GM12878 (cell line): ENCODE measurements around the gene KLB. TPM values are rescaled to one million over a fixed set of nuclear protein-coding genes. Genes with fewer than 3 reads are reported as not detected.
"Not testable (repeated sequence)": the region's sequence is repeated elsewhere in the genome, so short reads cannot be mapped to it uniquely, and the experiment has no call there.

ENCODE experiments used
- ATAC-seq: fragments of 200-7000 bp; cut with Tn5 transposase; 3 replicates; pipeline ENCODE4 v1.9.1; 2020; ENCODE audit warnings: mild to moderate bottlenecking, moderate library complexity
- BruUV-seq: library from RNA; stranded (reverse); fragments of 400-500 nt; replicated peaks from 2 replicates; lab custom pipeline; 2021; lab: Mats Ljungman, UMichigan
- CTCF ChIA-PET: fragments of 300-600 bp; sonication (Branson Sonifier 250); formaldehyde crosslinking; extraction: SDS; loops from one replicate; lab custom pipeline; 2021; ENCODE audit warnings: inconsistent platforms; lab: Yijun Ruan, JAX
- POLR2A ChIA-PET: fragments of 350-600 bp; formaldehyde crosslinking; extraction: SDS; loops from one replicate; lab custom pipeline; 2021; ENCODE audit warnings: inconsistent platforms; lab: Charles Lee
- RAD21 ChIA-PET: fragments of 300-600 bp; sonication (Branson Sonifier 250); formaldehyde crosslinking; loops from one replicate; lab custom pipeline; 2023; ENCODE audit warnings: antibody characterized with exemption; ENCODE audit not compliant: unreplicated experiment; lab: Charles Lee
- SMC1A ChIA-PET: fragments of 300-600 bp; sonication (Branson Sonifier 250); formaldehyde crosslinking; loops from one replicate; lab custom pipeline; 2023; ENCODE audit not compliant: unreplicated experiment, uncharacterized antibody; lab: Charles Lee
- DNase-seq: peaks from one replicate; pipeline ENCODE4 v3.0.0-alpha.2; 2011; ENCODE audit warnings: low read depth, low spot score
- FAIRE-seq: peaks from 3 replicates; lab custom pipeline; 2011; peaks lifted over from hg19 to GRCh38; lab: Jason Lieb, UNC
- H2AFZ ChIP-seq: 2 replicates; pipeline ENCODE4 v1.6.0; 2011; ENCODE audit warnings: low read depth, low read length, control low read depth; ENCODE audit not compliant: control insufficient read depth
- H3K27ac ChIP-seq: 2 replicates; pipeline ENCODE4 v1.5.1; 2011; ENCODE audit warnings: control low read depth; ENCODE audit not compliant: control insufficient read depth, insufficient read depth
- H3K27me3 ChIP-seq, 2 experiments: replicated peaks in 1 of 2; 2 replicates each; pipeline versions ENCODE4 v1.6.0 to v1.6.1; 2011; ENCODE audit warnings: low read length in 1 of 2; ENCODE audit not compliant: control insufficient read depth in 2 of 2, insufficient read depth in 2 of 2
- H3K36me3 ChIP-seq, 2 experiments: 2 replicates each; pipeline ENCODE4 v1.5.1; 2011; ENCODE audit warnings: low read length in 1 of 2; ENCODE audit not compliant: control insufficient read depth in 2 of 2, insufficient read depth in 2 of 2
- H3K4me1 ChIP-seq: 2 replicates; pipeline ENCODE4 v1.6.1; 2011; ENCODE audit warnings: mild to moderate bottlenecking, low read length, moderate library complexity, mixed read lengths; ENCODE audit not compliant: control insufficient read depth, insufficient read depth
- H3K4me2 ChIP-seq: 2 replicates; pipeline ENCODE4 v1.6.0; 2011; ENCODE audit warnings: control low read depth; ENCODE audit not compliant: control insufficient read depth, insufficient read depth
- H3K4me3 ChIP-seq: fragments of 200-600 bp; sonication (generic); 2 replicates; pipeline ENCODE4 v1.5.1; 2016
- H3K79me2 ChIP-seq: 2 replicates; pipeline ENCODE4 v1.6.0; 2011; ENCODE audit warnings: low read length; ENCODE audit not compliant: control insufficient read depth, insufficient read depth
- H3K9ac ChIP-seq: 2 replicates; pipeline ENCODE4 v1.8.0; 2011; ENCODE audit warnings: low read length, control low read depth, mixed read lengths; ENCODE audit not compliant: control insufficient read depth, insufficient read depth
- H3K9me3 ChIP-seq: replicated peaks from 3 replicates; pipeline ENCODE4 v1.5.1; 2011; ENCODE audit warnings: mild to moderate bottlenecking, low read length; ENCODE audit not compliant: control insufficient read depth, insufficient read depth
- H4K20me1 ChIP-seq: 2 replicates; pipeline ENCODE4 v1.6.0; 2011; ENCODE audit not compliant: control insufficient read depth, insufficient read depth
- BRCA1 ChIP-seq: IDR thresholded peaks from 2 replicates; pipeline ENCODE4 v1.6.1; 2011; ENCODE audit warnings: low read depth, low read length, improper control_type of control experiment
- CTCF ChIP-seq, 3 experiments: IDR thresholded peaks in 2 of 3; conservative IDR thresholded peaks in 1 of 3; 2 replicates each; pipeline ENCODE4 v1.5.1; 2011; ENCODE audit warnings: low read depth in 3 of 3, low read length in 3 of 3, mild to moderate bottlenecking in 3 of 3, control low read depth in 2 of 3, moderate library complexity in 2 of 3, inconsistent platforms in 1 of 3, mixed read lengths in 1 of 3; ENCODE audit not compliant: control insufficient read depth in 2 of 3, insufficient read depth in 1 of 3; ENCODE audit errors: extremely low read depth in 1 of 3
- ELK1 ChIP-seq: IDR thresholded peaks from 2 replicates; pipeline ENCODE4 v1.6.1; 2012; ENCODE audit warnings: low read depth, low read length, improper control_type of control experiment
- PRDM15 ChIP-seq: fragments of 450-650 bp; formaldehyde crosslinking; IDR thresholded peaks from 2 replicates; pipeline ENCODE4 v1.4.0; 2020; ENCODE audit warnings: mild to moderate bottlenecking, moderate library complexity
- SMAD1 ChIP-seq: fragments of 450-650 bp; IDR thresholded peaks from 2 replicates; pipeline ENCODE4 v1.6.1; 2018; ENCODE audit warnings: mild to moderate bottlenecking, low read depth; ENCODE audit not compliant: partially characterized antibody
- USF2 ChIP-seq: IDR thresholded peaks from 2 replicates; pipeline ENCODE4 v1.6.1; 2011; ENCODE audit warnings: low read depth, low read length, improper control_type of control experiment, borderline replicate concordance
- ZNF274 ChIP-seq: IDR thresholded peaks from one replicate; pipeline ENCODE4 v1.8.0; 2011; ENCODE audit not compliant: insufficient read length, insufficient read depth
- WGBS: methylation state at CpG from one replicate; pipeline ENCODE4 v1.1.6; 2016; ENCODE audit warnings: low lambda C conversion rate; ENCODE audit not compliant: insufficient replicate concordance, insufficient coverage; ENCODE audit errors: missing lambda C conversion rate; 5-methylcytosine and 5-hydroxymethylcytosine counted together
- in situ Hi-C: fragments of 300-500 bp; cut with MboI; formaldehyde crosslinking; loops from 9 replicates; pipeline ENCODE4 v1.14.3; 2018; ENCODE audit warnings: mixed read lengths
- intact Hi-C: fragments of 100-400 bp; cut with micrococcal nuclease; formaldehyde crosslinking; loops from one replicate; pipeline ENCODE4 v1.14.2; 2022; ENCODE audit not compliant: unreplicated experiment
- polyA plus RNA-seq, 11 experiments: library from polyadenylated mRNA; depleted of rRNA in 4 of 11; unstranded in 6 of 11; stranded (reverse) in 5 of 11; fragments of >200 nt; fragmentation: Nextera tagmentation in 4 of 11; fragmentation: Illumina TruSeq in 1 of 11; extraction: Ambion mirVana in 4 of 11; extraction: Trizol in 1 of 11; gene quantifications; 1 replicate in 1 of 11; 2 replicates in 10 of 11; pipeline versions ENCODE4 v1.2.1 to v1.2.3, GENCODE V29; 2011 to 2016; ENCODE audit warnings: inconsistent platforms in 2 of 11, missing spikeins in 2 of 11, low read depth in 1 of 11
- total RNA-seq, 4 experiments: library from RNA; depleted of rRNA in 3 of 4; stranded (reverse); fragments of >200 nt in 3 of 4; fragmentation: Illumina TruSeq in 1 of 4; extraction: Trizol in 1 of 4; gene quantifications; 2 replicates each; pipeline versions ENCODE4 v1.2.1 to v1.2.3, GENCODE V29; 2013 to 2021

KLB gene
- total and polyA plus RNA-seq, 10 of the 15 experiments (the other 5 are each of a cell fraction or from before 2014, with no cell fraction given), result under 0.01 to 0.13 (median 0.04) TPM; not detected in 1

- 22% methylated on average over 4 of the region's 4 CpGs for WGBS
- no peaks in the 10 kb centered on the region for H3K4me1 ChIP-seq
- DNase-seq (no peak), FAIRE-seq (no peak)
- H3K27me3 ChIP-seq, result no peaks in the 10 kb centered on the region
- in situ Hi-C loops, result loop anchor here (25.0 kb wide), 1 partner anchor 1818 kb away; no protein-coding TSS in a partner anchor
- ChIA-PET SMC1A (no interaction called here), CTCF (interaction anchor here (0.6 to 0.7 kb wide), 2 partner anchors 195 to 223 kb away, joined by 3 read pairs; no protein-coding TSS in a partner anchor), RAD21 (no interaction called here)
- H3K36me3 ChIP-seq, result no peaks in the 10 kb centered on the region
- peaks cover 4% of the 10 kb centered on the region; the same call in 2 of the 3 replicates for H3K9me3 ChIP-seq
- BruUV-seq, result no TSS peak
- H3K27ac ChIP-seq, result no peak overlapping the region
- H4K20me1 ChIP-seq, result no peaks in the 10 kb centered on the region
- TF ChIP-seq BRCA1, result no peak
- TF ChIP-seq USF2, result no peak
- TF ChIP-seq CTCF (IDR thresholded peaks at IDR 0.05 in 2 of 3, conservative IDR thresholded peaks at IDR 0.05 in 1 of 3; ENCODE audit: control insufficient read depth in 2 of 3, extremely low read depth in 1 of 3, insufficient read depth in 1 of 3, low read depth in 3 of 3, low read length in 3 of 3), result no peak
- no peak for TF ChIP-seq ZNF274
- TF ChIP-seq SMAD1, result no peak
- no peak for TF ChIP-seq PRDM15
- TF ChIP-seq ELK1, result no peak
- TF ChIP-seq, all 136 proteins: peak for 0
- POLR2A ChIA-PET, result interaction anchor here (0.7 kb wide), 1 partner anchor 1003 kb away, joined by 6 read pairs; no protein-coding TSS in a partner anchor
- Histone ChIP-seq H3K4me3 (no peak overlapping the region), H3K4me2 (no peak overlapping the region), H3K9ac (no peak overlapping the region), H3K79me2 (peaks cover 18% of the 10 kb centered on the region), H2AFZ (no peak overlapping the region)
- intact Hi-C loops, result no loop called here
- no peak for ATAC-seq
Measured at GRCh38 chr4:39369301-39369700, 37.4 kb upstream of the KLB start.

GRCh38 chr4:39371209-39371608, 35.5 kb upstream of the KLB start:
- not testable (repeated sequence) for H3K36me3 ChIP-seq, BruUV-seq
- in situ Hi-C loops, result loop anchor here (25.0 kb wide), 1 partner anchor 1816 kb away; no protein-coding TSS in a partner anchor

More at GRCh38 chr4:39371209-39371608, 35.5 kb upstream of the KLB start:
- H2AFZ ChIP-seq, FAIRE-seq, H3K4me1 ChIP-seq, H3K9me3 ChIP-seq, ATAC-seq, SMC1A ChIA-PET, H3K27me3 ChIP-seq, H3K79me2 ChIP-seq, H3K27ac ChIP-seq, CTCF ChIA-PET, RAD21 ChIA-PET, H3K4me3 ChIP-seq, H4K20me1 ChIP-seq, H3K4me2 ChIP-seq, DNase-seq, intact Hi-C loops, H3K9ac ChIP-seq: not testable (repeated sequence)
- WGBS, result 41% methylated on average over 6 of the region's 6 CpGs
- POLR2A ChIA-PET, result interaction anchor here (0.6 kb wide), 1 partner anchor 389 kb away, joined by 11 read pairs; no protein-coding TSS in a partner anchor
